ENCODE data around the gene HFE. TPM values are rescaled to one million over a fixed set of nuclear protein-coding genes. Genes with fewer than 3 reads are reported as not detected.

HFE gene
- total and polyA plus RNA-seq, 2 of the 13 experiments (the other 11 are each of a cell fraction or from before 2014, with no cell fraction given) = 3.7 to 6.3 TPM

- TF ChIP-seq, protein P1, sequence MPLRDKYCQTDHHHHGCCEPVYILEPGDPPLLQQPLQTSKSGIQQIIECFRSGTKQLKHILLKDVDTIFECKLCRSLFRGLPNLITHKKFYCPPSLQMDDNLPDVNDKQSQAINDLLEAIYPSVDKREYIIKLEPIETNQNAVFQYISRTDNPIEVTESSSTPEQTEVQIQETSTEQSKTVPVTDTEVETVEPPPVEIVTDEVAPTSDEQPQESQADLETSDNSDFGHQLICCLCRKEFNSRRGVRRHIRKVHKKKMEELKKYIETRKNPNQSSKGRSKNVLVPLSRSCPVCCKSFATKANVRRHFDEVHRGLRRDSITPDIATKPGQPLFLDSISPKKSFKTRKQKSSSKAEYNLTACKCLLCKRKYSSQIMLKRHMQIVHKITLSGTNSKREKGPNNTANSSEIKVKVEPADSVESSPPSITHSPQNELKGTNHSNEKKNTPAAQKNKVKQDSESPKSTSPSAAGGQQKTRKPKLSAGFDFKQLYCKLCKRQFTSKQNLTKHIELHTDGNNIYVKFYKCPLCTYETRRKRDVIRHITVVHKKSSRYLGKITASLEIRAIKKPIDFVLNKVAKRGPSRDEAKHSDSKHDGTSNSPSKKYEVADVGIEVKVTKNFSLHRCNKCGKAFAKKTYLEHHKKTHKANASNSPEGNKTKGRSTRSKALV (CRISPR knock-in tag; IDR thresholded peaks at IDR 0.05) = peak; percentile 18; the same call in 1 of the 2 replicates
- TF ChIP-seq, protein P2, sequence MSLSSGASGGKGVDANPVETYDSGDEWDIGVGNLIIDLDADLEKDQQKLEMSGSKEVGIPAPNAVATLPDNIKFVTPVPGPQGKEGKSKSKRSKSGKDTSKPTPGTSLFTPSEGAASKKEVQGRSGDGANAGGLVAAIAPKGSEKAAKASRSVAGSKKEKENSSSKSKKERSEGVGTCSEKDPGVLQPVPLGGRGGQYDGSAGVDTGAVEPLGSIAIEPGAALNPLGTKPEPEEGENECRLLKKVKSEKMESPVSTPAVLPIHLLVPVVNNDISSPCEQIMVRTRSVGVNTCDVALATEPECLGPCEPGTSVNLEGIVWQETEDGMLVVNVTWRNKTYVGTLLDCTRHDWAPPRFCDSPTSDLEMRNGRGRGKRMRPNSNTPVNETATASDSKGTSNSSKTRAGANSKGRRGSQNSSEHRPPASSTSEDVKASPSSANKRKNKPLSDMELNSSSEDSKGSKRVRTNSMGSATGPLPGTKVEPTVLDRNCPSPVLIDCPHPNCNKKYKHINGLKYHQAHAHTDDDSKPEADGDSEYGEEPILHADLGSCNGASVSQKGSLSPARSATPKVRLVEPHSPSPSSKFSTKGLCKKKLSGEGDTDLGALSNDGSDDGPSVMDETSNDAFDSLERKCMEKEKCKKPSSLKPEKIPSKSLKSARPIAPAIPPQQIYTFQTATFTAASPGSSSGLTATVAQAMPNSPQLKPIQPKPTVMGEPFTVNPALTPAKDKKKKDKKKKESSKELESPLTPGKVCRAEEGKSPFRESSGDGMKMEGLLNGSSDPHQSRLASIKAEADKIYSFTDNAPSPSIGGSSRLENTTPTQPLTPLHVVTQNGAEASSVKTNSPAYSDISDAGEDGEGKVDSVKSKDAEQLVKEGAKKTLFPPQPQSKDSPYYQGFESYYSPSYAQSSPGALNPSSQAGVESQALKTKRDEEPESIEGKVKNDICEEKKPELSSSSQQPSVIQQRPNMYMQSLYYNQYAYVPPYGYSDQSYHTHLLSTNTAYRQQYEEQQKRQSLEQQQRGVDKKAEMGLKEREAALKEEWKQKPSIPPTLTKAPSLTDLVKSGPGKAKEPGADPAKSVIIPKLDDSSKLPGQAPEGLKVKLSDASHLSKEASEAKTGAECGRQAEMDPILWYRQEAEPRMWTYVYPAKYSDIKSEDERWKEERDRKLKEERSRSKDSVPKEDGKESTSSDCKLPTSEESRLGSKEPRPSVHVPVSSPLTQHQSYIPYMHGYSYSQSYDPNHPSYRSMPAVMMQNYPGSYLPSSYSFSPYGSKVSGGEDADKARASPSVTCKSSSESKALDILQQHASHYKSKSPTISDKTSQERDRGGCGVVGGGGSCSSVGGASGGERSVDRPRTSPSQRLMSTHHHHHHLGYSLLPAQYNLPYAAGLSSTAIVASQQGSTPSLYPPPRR (CRISPR knock-in tag; IDR thresholded peaks at IDR 0.05; ENCODE audit: borderline replicate concordance) = 0 out of 2 replicates have a peak, but pooled peaks have one; percentile 10
- TF ChIP-seq ZNF20 (CRISPR knock-in tag; IDR thresholded peaks at IDR 0.05) = peak; percentile 44; the same call in 1 of the 2 replicates
- TF ChIP-seq HOXD1 (CRISPR knock-in tag; IDR thresholded peaks at IDR 0.05) = peak; percentile 81; the same call in 1 of the 2 replicates
- TF ChIP-seq, protein P3, sequence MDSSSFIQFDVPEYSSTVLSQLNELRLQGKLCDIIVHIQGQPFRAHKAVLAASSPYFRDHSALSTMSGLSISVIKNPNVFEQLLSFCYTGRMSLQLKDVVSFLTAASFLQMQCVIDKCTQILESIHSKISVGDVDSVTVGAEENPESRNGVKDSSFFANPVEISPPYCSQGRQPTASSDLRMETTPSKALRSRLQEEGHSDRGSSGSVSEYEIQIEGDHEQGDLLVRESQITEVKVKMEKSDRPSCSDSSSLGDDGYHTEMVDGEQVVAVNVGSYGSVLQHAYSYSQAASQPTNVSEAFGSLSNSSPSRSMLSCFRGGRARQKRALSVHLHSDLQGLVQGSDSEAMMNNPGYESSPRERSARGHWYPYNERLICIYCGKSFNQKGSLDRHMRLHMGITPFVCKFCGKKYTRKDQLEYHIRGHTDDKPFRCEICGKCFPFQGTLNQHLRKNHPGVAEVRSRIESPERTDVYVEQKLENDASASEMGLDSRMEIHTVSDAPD (CRISPR knock-in tag; IDR thresholded peaks at IDR 0.05) = peak; percentile 59; the same call in 1 of the 2 replicates
- no peak for TF ChIP-seq XBP1 (CRISPR knock-in tag; IDR thresholded peaks at IDR 0.05)
- TF ChIP-seq, protein P4, sequence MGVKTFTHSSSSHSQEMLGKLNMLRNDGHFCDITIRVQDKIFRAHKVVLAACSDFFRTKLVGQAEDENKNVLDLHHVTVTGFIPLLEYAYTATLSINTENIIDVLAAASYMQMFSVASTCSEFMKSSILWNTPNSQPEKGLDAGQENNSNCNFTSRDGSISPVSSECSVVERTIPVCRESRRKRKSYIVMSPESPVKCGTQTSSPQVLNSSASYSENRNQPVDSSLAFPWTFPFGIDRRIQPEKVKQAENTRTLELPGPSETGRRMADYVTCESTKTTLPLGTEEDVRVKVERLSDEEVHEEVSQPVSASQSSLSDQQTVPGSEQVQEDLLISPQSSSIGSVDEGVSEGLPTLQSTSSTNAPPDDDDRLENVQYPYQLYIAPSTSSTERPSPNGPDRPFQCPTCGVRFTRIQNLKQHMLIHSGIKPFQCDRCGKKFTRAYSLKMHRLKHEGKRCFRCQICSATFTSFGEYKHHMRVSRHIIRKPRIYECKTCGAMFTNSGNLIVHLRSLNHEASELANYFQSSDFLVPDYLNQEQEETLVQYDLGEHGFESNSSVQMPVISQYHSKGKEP (CRISPR knock-in tag; IDR thresholded peaks at IDR 0.05) = 0 out of 2 replicates have a peak, but pooled peaks have one; percentile 19
- TF ChIP-seq, protein P5, sequence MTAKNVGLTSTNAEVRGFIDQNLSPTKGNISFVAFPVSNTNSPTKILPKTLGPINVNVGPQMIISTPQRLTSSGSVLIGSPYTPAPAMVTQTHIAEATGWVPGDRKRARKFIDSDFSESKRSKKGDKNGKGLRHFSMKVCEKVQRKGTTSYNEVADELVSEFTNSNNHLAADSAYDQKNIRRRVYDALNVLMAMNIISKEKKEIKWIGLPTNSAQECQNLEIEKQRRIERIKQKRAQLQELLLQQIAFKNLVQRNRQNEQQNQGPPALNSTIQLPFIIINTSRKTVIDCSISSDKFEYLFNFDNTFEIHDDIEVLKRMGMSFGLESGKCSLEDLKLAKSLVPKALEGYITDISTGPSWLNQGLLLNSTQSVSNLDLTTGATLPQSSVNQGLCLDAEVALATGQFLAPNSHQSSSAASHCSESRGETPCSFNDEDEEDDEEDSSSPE (CRISPR knock-in tag; IDR thresholded peaks at IDR 0.05) = peak; percentile 51; the same call in 1 of the 2 replicates
- no peak for TF ChIP-seq ZNF563 (CRISPR knock-in tag; IDR thresholded peaks at IDR 0.05)
- TF ChIP-seq, protein P6, sequence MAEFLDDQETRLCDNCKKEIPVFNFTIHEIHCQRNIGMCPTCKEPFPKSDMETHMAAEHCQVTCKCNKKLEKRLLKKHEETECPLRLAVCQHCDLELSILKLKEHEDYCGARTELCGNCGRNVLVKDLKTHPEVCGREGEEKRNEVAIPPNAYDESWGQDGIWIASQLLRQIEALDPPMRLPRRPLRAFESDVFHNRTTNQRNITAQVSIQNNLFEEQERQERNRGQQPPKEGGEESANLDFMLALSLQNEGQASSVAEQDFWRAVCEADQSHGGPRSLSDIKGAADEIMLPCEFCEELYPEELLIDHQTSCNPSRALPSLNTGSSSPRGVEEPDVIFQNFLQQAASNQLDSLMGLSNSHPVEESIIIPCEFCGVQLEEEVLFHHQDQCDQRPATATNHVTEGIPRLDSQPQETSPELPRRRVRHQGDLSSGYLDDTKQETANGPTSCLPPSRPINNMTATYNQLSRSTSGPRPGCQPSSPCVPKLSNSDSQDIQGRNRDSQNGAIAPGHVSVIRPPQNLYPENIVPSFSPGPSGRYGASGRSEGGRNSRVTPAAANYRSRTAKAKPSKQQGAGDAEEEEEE (CRISPR knock-in tag; IDR thresholded peaks at IDR 0.05; ENCODE audit: borderline replicate concordance) = no peak
- TF ChIP-seq ZNF562 (CRISPR knock-in tag; IDR thresholded peaks at IDR 0.05; ENCODE audit: borderline replicate concordance) = no peak
- TF ChIP-seq ATF5 (CRISPR knock-in tag; IDR thresholded peaks at IDR 0.05; ENCODE audit: low read depth) = 0 out of 2 replicates have a peak, but pooled peaks have one; percentile 7
- 0 out of 2 replicates have a peak, but pooled peaks have one; percentile 99 for TF ChIP-seq FIP1L1 (IDR thresholded peaks at IDR 0.05; ENCODE audit: borderline replicate concordance, insufficient read depth, low read depth, low read length)
- TF ChIP-seq POLR2G (IDR thresholded peaks at IDR 0.05; ENCODE audit: low read depth, low read length) = peak; percentile 89
- peak; percentile 18; the same call in 1 of the 2 replicates for TF ChIP-seq NR2F6 (IDR thresholded peaks at IDR 0.05)
- no peak for TF ChIP-seq NR2F6 (CRISPR knock-in tag; IDR thresholded peaks at IDR 0.05)
These were observed 36.4 kb downstream of the HFE start (continued) for GRCh38 chr6:26123675-26123946.
